ENCODE measurements around the gene FYN.

GRCh38 chr6:111711984-111712752 is 161.1 kb downstream of the FYN start:
- TF ChIP-seq POLR2A (IDR thresholded peaks at IDR 0.05; ENCODE audit: low read depth, low read length) (no peak), MYC (IDR thresholded peaks at IDR 0.05; ENCODE audit: insufficient read depth, insufficient read length, insufficient replicate concordance, low read length, severe bottlenecking) (no peak), SMC3 (IDR thresholded peaks at IDR 0.05; ENCODE audit: borderline replicate concordance, low read length) (no peak), SPI1 (IDR thresholded peaks at IDR 0.05; ENCODE audit: borderline replicate concordance, insufficient read depth, low read depth, low read length) (no peak), FOXK2 (IDR thresholded peaks at IDR 0.05) (no peak)
